Glutamatergic neuron (in vitro differentiated cells): ENCODE data around the gene DMGDH. TPM values are rescaled to one million over a fixed set of nuclear protein-coding genes. Genes with fewer than 3 reads are reported as not detected.

Experiments
- DNase-seq: peaks from one replicate; pipeline ENCODE4 v3.0.0; 2022
- H3K27ac Mint-ChIP-seq: one replicate; pipeline ENCODE4 v1.8.0; 2020; ENCODE audit warnings: mild to moderate bottlenecking, mixed read lengths, inconsistent platforms; ENCODE audit not compliant: unreplicated experiment
- H3K27me3 Mint-ChIP-seq: one replicate; pipeline ENCODE4 v1.8.0; 2020; ENCODE audit warnings: mild to moderate bottlenecking, moderate library complexity, mixed read lengths, inconsistent platforms; ENCODE audit not compliant: unreplicated experiment
- H3K36me3 Mint-ChIP-seq: one replicate; pipeline ENCODE4 v1.8.0; 2020; ENCODE audit warnings: mild to moderate bottlenecking, mixed read lengths, inconsistent platforms; ENCODE audit not compliant: unreplicated experiment
- H3K4me1 Mint-ChIP-seq: one replicate; pipeline ENCODE4 v1.8.0; 2020; ENCODE audit warnings: mild to moderate bottlenecking, low read depth, mixed read lengths, inconsistent platforms; ENCODE audit not compliant: unreplicated experiment
- H3K4me3 Mint-ChIP-seq: one replicate; pipeline ENCODE4 v1.8.0; 2020; ENCODE audit warnings: mild to moderate bottlenecking, mixed read lengths, inconsistent platforms; ENCODE audit not compliant: unreplicated experiment
- H3K9me3 Mint-ChIP-seq: one replicate; pipeline ENCODE4 v1.8.0; 2020; ENCODE audit warnings: mild to moderate bottlenecking, moderate library complexity, mixed read lengths, inconsistent platforms; ENCODE audit not compliant: unreplicated experiment
- CTCF ChIP-seq: fragments of 200-600 bp; sonication (generic); IDR thresholded peaks from one replicate; pipeline ENCODE4 v1.5.0; 2021; ENCODE audit not compliant: partially characterized antibody, unreplicated experiment
- total RNA-seq: library from RNA; stranded (reverse); fragmentation: NEBNext Ultra II Directional; extraction: Animal tissue kit (Norgen Biotek cat#: 25700); gene quantifications from one replicate; pipeline ENCODE4 v1.2.1, GENCODE V29; 2021; ENCODE audit not compliant: unreplicated experiment

Gene DMGDH
- total RNA-seq, 1 donor from 2014 or later = 1.7 TPM

- no peak for TF ChIP-seq CTCF
- Mint-ChIP-seq H3K36me3 (no peaks in the 10 kb centered on the region), H3K27me3 (peaks cover 9% of the 10 kb centered on the region), H3K4me1 (peaks cover 11% of the 10 kb centered on the region), H3K27ac (no peak overlapping the region), H3K9me3 (peaks cover 7% of the 10 kb centered on the region), H3K4me3 (no peak overlapping the region)
- DNase-seq = no peak
Observed at GRCh38 chr5:79109527-79110492, 40.3 kb upstream of the DMGDH start.

DNA sequence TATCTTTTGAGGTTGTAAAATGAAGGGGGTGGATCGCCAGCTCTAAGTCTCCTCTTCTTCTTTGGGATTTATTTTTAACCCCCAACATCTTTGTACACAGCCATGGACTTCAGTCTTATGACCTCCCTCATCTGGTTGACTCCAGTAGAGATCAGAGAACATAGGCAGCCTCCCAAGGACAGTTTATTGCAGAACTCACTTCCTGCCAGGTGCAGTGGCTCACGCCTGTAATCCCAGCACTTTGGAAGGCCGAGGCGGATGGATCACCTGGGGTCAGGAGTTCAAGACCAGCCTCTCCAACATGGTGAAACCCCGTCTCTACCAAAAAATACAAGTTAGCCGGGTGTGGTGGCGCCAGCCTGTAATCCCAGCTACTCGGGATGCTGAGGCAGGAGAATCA, 39.3 kb upstream of the DMGDH start:
- peaks cover 11% of the 10 kb centered on the region for H3K4me1 Mint-ChIP-seq
- H3K4me3 Mint-ChIP-seq = no peak overlapping the region
- no peak for DNase-seq
- H3K27ac Mint-ChIP-seq = no peak overlapping the region
- H3K36me3 Mint-ChIP-seq = no peaks in the 10 kb centered on the region
- peaks cover 9% of the 10 kb centered on the region for H3K27me3 Mint-ChIP-seq
- peaks cover 7% of the 10 kb centered on the region for H3K9me3 Mint-ChIP-seq
- TF ChIP-seq CTCF = no peak

DNA sequence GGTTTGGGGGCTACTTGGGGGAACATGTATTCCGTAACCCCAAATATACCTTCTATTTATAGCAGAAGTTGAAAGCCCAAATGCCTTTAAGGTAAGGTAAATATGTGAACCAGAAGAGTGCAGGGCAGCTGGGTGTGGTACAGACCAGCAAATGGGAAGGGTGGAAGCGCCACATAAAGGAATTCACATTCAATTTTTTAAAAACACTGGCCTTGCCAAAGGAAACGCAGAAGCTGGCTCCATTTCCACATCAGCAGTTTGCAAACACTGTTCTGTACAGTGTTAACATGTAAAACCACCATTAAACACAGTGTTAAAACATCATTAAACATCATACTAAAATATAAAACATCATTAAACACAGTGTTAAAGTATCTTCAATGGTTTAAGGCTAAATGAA, 38.6 kb upstream of the DMGDH start:
- no peak for TF ChIP-seq CTCF
- Mint-ChIP-seq H3K9me3 (peaks cover 7% of the 10 kb centered on the region), H3K27me3 (peaks cover 9% of the 10 kb centered on the region), H3K4me3 (no peak overlapping the region), H3K27ac (no peak overlapping the region), H3K4me1 (peaks cover 11% of the 10 kb centered on the region), H3K36me3 (no peaks in the 10 kb centered on the region)
- no peak for DNase-seq

DNA sequence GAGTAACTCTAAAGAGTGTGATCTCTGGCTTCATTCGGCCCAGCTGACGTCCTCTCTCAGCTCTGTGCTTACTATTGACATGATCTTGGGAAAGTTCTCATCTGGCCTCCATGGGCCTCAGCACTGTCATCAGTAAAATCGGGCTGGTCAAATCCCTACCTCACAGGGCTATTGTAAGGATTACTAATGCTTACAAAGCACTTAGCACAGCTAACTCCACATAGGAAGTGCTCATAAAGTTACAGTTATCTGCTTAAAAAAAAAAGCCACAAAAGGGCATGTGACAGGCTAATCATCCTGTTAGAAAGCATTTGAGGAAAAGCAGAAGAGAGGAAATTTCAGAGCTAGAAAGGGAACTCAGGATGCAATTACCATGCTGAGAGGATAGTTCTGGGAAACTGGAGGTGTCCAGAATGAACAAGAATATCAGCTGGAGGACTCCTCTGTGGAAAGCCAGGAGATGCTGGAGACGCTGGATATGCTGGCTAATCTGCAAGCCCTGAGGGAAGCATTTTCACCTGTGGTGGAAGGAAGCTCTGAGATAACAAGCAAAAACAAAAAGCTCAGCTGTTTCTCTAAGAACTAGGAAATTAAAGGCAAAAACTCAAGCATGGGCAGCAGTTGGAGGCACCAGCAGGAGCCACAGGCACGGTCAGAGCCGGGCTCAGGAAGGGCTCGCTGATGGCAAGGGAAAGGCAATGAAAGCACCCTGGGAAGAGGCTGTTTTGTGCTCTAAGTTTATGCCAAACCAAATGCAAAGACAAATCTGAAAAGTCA, 37.7 kb upstream of the DMGDH start:
- no peak overlapping the region for H3K27ac Mint-ChIP-seq

More for the DNA sequence above, 37.7 kb upstream of the DMGDH start:
- TF ChIP-seq CTCF = no peak
- peaks cover 5% of the 10 kb centered on the region for H3K27me3 Mint-ChIP-seq
- H3K4me3 Mint-ChIP-seq = no peak overlapping the region
- H3K9me3 Mint-ChIP-seq = peaks cover 7% of the 10 kb centered on the region
- H3K36me3 Mint-ChIP-seq = peaks cover under 1% of the 10 kb centered on the region
- H3K4me1 Mint-ChIP-seq = peaks cover 11% of the 10 kb centered on the region
- no peak for DNase-seq
